ENCODE results near the gene P4HA2.

DNA sequence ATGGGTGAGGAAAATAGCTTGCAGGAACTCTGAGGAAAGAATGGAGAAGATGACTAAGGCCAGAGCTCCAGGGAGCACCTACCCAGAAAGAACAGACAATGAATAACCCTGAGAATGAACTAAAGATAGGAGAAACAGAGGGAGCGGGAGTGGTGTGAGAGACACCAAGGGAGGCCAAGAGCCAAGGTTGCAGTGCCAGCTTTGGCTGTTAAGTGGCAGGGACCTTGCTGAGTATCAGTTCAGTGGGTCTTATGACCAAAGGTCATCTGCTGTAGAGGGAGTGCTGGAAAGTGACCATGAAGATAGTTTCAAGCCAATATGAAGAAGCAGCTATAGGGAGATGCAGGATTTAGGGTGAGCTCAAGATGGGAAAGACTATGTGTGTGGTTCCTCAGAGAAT is 16.7 kb downstream of the P4HA2 start:
- TF ChIP-seq JUN (IDR thresholded peaks at IDR 0.05; ENCODE audit: borderline replicate concordance, insufficient read depth, insufficient read length, low read depth): no peak
- TF ChIP-seq, protein P1, sequence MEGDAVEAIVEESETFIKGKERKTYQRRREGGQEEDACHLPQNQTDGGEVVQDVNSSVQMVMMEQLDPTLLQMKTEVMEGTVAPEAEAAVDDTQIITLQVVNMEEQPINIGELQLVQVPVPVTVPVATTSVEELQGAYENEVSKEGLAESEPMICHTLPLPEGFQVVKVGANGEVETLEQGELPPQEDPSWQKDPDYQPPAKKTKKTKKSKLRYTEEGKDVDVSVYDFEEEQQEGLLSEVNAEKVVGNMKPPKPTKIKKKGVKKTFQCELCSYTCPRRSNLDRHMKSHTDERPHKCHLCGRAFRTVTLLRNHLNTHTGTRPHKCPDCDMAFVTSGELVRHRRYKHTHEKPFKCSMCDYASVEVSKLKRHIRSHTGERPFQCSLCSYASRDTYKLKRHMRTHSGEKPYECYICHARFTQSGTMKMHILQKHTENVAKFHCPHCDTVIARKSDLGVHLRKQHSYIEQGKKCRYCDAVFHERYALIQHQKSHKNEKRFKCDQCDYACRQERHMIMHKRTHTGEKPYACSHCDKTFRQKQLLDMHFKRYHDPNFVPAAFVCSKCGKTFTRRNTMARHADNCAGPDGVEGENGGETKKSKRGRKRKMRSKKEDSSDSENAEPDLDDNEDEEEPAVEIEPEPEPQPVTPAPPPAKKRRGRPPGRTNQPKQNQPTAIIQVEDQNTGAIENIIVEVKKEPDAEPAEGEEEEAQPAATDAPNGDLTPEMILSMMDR (IDR thresholded peaks at IDR 0.05; ENCODE audit: extremely low read depth in 1 of 2, insufficient read depth in 1 of 2, low read depth in 1 of 2, low read length in 2 of 2): no peak

Measured in endothelial cell of umbilical vein (primary cell).